KMS-11 (cell line): ENCODE data around the gene PCTP.

ENCODE experiments used
- H2AFZ ChIP-seq: fragments of 200-600 bp; sonication (generic); 2 replicates; pipeline ENCODE4 v1.6.1; 2016; ENCODE audit warnings: antibody characterized with exemption, mixed run types, low read depth
- H3K27ac ChIP-seq: fragments of 200-600 bp; sonication (generic); 2 replicates; pipeline ENCODE4 v1.6.1; 2016; ENCODE audit warnings: mild to moderate bottlenecking, mixed run types
- H3K27me3 ChIP-seq: fragments of 200-600 bp; sonication (generic); 2 replicates; pipeline ENCODE4 v1.6.1; 2017; ENCODE audit warnings: mild to moderate bottlenecking, low read depth, mixed run types, moderate library complexity; ENCODE audit not compliant: insufficient read depth
- H3K36me3 ChIP-seq: fragments of 200-600 bp; sonication (generic); 2 replicates; pipeline ENCODE4 v1.6.1; 2017; ENCODE audit warnings: mild to moderate bottlenecking, mixed run types; ENCODE audit not compliant: insufficient read depth
- H3K4me1 ChIP-seq: fragments of 200-600 bp; sonication (generic); 2 replicates; pipeline ENCODE4 v1.6.1; 2016; ENCODE audit warnings: mild to moderate bottlenecking, low read depth, mixed run types; ENCODE audit not compliant: poor library complexity, severe bottlenecking
- H3K4me2 ChIP-seq: fragments of 200-600 bp; sonication (generic); 2 replicates; pipeline ENCODE4 v1.7.0; 2016; ENCODE audit warnings: mild to moderate bottlenecking, mixed run types
- H3K4me3 ChIP-seq: fragments of 200-600 bp; sonication (generic); IDR thresholded peaks from 2 replicates; pipeline ENCODE4 v1.6.1; 2017; ENCODE audit warnings: low read depth, low read length, mixed read lengths; ENCODE audit not compliant: insufficient read depth
- H3K79me2 ChIP-seq: fragments of 200-600 bp; sonication (generic); 2 replicates; pipeline ENCODE4 v1.6.1; 2016; ENCODE audit warnings: low read depth, mixed run types; ENCODE audit not compliant: insufficient read depth
- H3K9ac ChIP-seq: fragments of 200-600 bp; sonication (generic); 2 replicates; pipeline ENCODE4 v1.6.1; 2016; ENCODE audit warnings: mild to moderate bottlenecking, mixed run types
- H4K20me1 ChIP-seq: fragments of 200-600 bp; sonication (generic); 2 replicates; pipeline ENCODE4 v1.6.1; 2016; ENCODE audit warnings: mild to moderate bottlenecking, mixed run types; ENCODE audit not compliant: insufficient read depth
- CTCF ChIP-seq: fragments of 200-600 bp; sonication (generic); conservative IDR thresholded peaks from 2 replicates; pipeline ENCODE4 v1.6.1; 2017; ENCODE audit warnings: low read depth, mild to moderate bottlenecking, antibody characterized with exemption, low read length, moderate library complexity, mixed read lengths

Gene PCTP

GRCh38 chr17:55726440-55726839, 24.4 kb upstream of the PCTP start:
- no peaks in the 10 kb centered on the region for H3K27me3 ChIP-seq
- H3K27ac ChIP-seq: no peak overlapping the region

GRCh38 chr17:55727275-55727674, 23.6 kb upstream of the PCTP start:
- H3K27me3 ChIP-seq: no peaks in the 10 kb centered on the region
- H3K27ac ChIP-seq: no peak overlapping the region
- H3K4me3 ChIP-seq: no peak overlapping the region

More at GRCh38 chr17:55726440-55726839, 24.4 kb upstream of the PCTP start:
- H3K79me2 ChIP-seq: no peaks in the 10 kb centered on the region
- no peak overlapping the region for H3K4me2 ChIP-seq
- no peak overlapping the region for H3K4me3 ChIP-seq
- no peak overlapping the region for H2AFZ ChIP-seq
- H4K20me1 ChIP-seq: no peaks in the 10 kb centered on the region
- H3K4me1 ChIP-seq: no peaks in the 10 kb centered on the region
- no peak overlapping the region for H3K9ac ChIP-seq
- H3K36me3 ChIP-seq: no peaks in the 10 kb centered on the region
- no peak for TF ChIP-seq CTCF

DNA sequence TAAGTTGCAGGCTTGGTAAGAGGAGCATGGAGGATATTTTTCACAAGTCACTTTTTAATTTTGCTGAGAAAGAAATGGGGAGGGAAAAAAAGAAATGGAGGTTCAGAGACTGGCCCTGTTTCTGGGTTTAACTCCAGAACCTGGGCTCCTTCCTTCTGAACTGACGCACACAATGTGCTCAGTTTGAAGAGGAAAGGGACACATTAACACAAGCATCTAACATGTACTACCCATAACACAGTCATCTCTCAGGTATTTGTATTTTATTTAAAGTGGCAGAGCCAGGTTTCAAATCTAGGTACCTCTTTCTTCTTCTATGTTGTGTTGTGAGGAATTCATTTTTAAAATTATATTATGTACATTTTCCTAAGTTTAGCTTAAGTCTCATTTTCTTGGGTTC, 22.9 kb upstream of the PCTP start:
- Histone ChIP-seq H3K9ac (no peak overlapping the region), H2AFZ (no peak overlapping the region), H3K4me3 (no peak overlapping the region), H3K4me1 (no peaks in the 10 kb centered on the region), H4K20me1 (no peaks in the 10 kb centered on the region), H3K36me3 (no peaks in the 10 kb centered on the region), H3K27ac (no peak overlapping the region), H3K27me3 (no peaks in the 10 kb centered on the region), H3K4me2 (no peak overlapping the region), H3K79me2 (no peaks in the 10 kb centered on the region)
- no peak for TF ChIP-seq CTCF

More at GRCh38 chr17:55727275-55727674, 23.6 kb upstream of the PCTP start:
- Histone ChIP-seq H3K4me1 (no peaks in the 10 kb centered on the region), H2AFZ (no peak overlapping the region), H3K79me2 (no peaks in the 10 kb centered on the region), H3K9ac (no peak overlapping the region), H4K20me1 (no peaks in the 10 kb centered on the region), H3K36me3 (no peaks in the 10 kb centered on the region), H3K4me2 (no peak overlapping the region)
- TF ChIP-seq CTCF: no peak

DNA sequence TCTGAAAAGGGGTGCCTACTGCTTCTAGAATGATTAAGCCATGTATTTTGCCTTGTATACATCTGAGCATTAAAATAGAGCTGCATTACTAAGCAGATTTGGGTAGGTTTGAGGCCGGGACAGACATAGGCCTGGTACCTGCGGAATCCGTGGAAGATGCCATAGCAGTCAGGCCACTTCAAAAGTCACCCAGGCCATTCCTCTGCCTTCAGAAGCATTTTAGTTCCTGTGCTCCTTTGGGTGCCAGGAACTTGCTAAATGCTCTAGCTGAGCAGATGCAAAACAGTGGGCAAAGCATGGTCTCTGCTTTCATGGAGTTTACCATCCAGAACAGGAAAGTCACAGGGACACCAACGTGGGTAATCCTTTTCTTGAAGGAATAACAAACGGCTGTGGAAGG, 22.5 kb upstream of the PCTP start:
- no peaks in the 10 kb centered on the region for H3K27me3 ChIP-seq
- H3K4me2 ChIP-seq: no peak overlapping the region
- no peaks in the 10 kb centered on the region for H3K36me3 ChIP-seq
- no peaks in the 10 kb centered on the region for H4K20me1 ChIP-seq
- no peak overlapping the region for H2AFZ ChIP-seq
- no peak for TF ChIP-seq CTCF
- H3K9ac ChIP-seq: no peak overlapping the region
- no peak overlapping the region for H3K4me3 ChIP-seq
- no peak overlapping the region for H3K27ac ChIP-seq
- H3K4me1 ChIP-seq: no peaks in the 10 kb centered on the region
- no peaks in the 10 kb centered on the region for H3K79me2 ChIP-seq

DNA sequence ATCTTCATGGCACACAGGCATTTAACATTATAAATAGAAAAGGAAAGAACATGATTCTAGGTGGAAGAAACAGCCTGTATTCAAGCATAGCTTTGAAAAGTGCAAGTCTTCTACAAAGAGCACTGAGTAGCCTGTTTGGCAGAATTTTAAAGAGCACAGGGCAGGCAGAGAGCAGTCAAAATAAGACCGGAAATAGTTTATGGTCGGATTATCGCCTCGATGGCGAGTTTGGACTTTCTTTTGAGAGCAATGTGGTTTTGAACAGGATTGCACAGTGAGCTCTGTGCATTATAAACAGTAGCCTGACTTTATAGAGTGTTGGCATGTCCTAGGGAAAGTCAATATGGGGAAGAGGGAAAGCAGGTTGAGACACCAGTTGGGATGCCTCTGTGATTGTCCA, 22.0 kb upstream of the PCTP start:
- Histone ChIP-seq H3K9ac (no peak overlapping the region), H3K27me3 (no peaks in the 10 kb centered on the region), H3K27ac (no peak overlapping the region), H3K4me1 (no peaks in the 10 kb centered on the region), H3K36me3 (no peaks in the 10 kb centered on the region), H3K4me2 (no peak overlapping the region), H4K20me1 (no peaks in the 10 kb centered on the region), H2AFZ (no peak overlapping the region), H3K79me2 (no peaks in the 10 kb centered on the region), H3K4me3 (no peak overlapping the region)
- no peak for TF ChIP-seq CTCF
